AG04450 (cell line): ENCODE data around the gene TMEM132A. TPM values are rescaled to one million over a fixed set of nuclear protein-coding genes. Genes with fewer than 3 reads are reported as not detected.

Experiments used
- CTCF ChIA-PET: fragments of 300-600, 350-600 bp; formaldehyde crosslinking; extraction: SDS; loops from one replicate; lab custom pipeline; 2022; ENCODE audit warnings: antibody characterized with exemption, inconsistent platforms; lab: Charles Lee
- POLR2A ChIA-PET: fragments of 350-600 bp; formaldehyde crosslinking; extraction: SDS; loops from one replicate; lab custom pipeline; 2021; ENCODE audit warnings: antibody characterized with exemption, inconsistent platforms; lab: Yijun Ruan, JAX
- DNase-seq: peaks from one replicate; pipeline ENCODE4 v3.0.0-alpha.2; 2011; ENCODE audit warnings: low read depth, low spot score
- H3K27ac ChIP-seq: one replicate; pipeline ENCODE4 v1.5.1; 2012; ENCODE audit warnings: low read depth, low read length, control low read depth
- H3K27me3 ChIP-seq: one replicate; pipeline ENCODE4 v1.6.0; 2012; ENCODE audit warnings: low read length; ENCODE audit not compliant: control insufficient read depth, insufficient read depth
- H3K4me3 ChIP-seq: 2 replicates; pipeline ENCODE4 v1.5.1; 2011; ENCODE audit warnings: mild to moderate bottlenecking, low read depth, low read length, control low read depth
- H3K9me3 ChIP-seq: 2 replicates; pipeline ENCODE4 v1.5.1; 2012; ENCODE audit warnings: low read length; ENCODE audit not compliant: control insufficient read depth, insufficient read depth
- CTCF ChIP-seq: IDR thresholded peaks from 2 replicates; pipeline ENCODE4 v1.5.1; 2011; ENCODE audit warnings: low read depth, low read length, control low read depth, inconsistent platforms
- polyA plus RNA-seq: library from polyadenylated mRNA; depleted of rRNA; stranded (reverse); fragments of >200 nt; gene quantifications from 2 replicates; pipeline ENCODE4 v1.2.3, GENCODE V29; 2011

The TMEM132A gene
- polyA plus RNA-seq, 1 experiment: 25.9 TPM

GRCh38 chr11:60899046-60899936 lies 25.0 kb upstream of the TMEM132A start:
- peak; percentile 24 for DNase-seq
- H3K27ac ChIP-seq: peak overlapping the region; percentile 31
- no peaks in the 10 kb centered on the region for H3K27me3 ChIP-seq
- ChIA-PET POLR2A (interaction anchor here (1.2 kb wide), 1 partner anchor 68 kb away, joined by 3 read pairs; no protein-coding TSS in a partner anchor), CTCF (interaction anchor here (0.6 to 11.9 kb wide), 40 partner anchors 9 to 1594 kb away, joined by 3 to 317 read pairs (median 4); partner anchors contain the start of genes MS4A10, PTGDR2, TMEM109 and ZP1)
- H3K9me3 ChIP-seq: no peaks in the 10 kb centered on the region
- TF ChIP-seq CTCF: peak; percentile 99
- H3K4me3 ChIP-seq: no peak overlapping the region

GRCh38 chr11:60899977-60900376 lies 24.3 kb upstream of the TMEM132A start:
- Histone ChIP-seq H3K9me3 (no peaks in the 10 kb centered on the region), H3K27me3 (no peaks in the 10 kb centered on the region), H3K27ac (no peak overlapping the region), H3K4me3 (no peak overlapping the region)
- no peak for TF ChIP-seq CTCF
- no peak for DNase-seq
- CTCF ChIA-PET: interaction anchor here (0.6 to 11.9 kb wide), 39 partner anchors 8 to 1593 kb away, joined by 3 to 317 read pairs (median 4); partner anchors contain the start of genes MS4A10, PTGDR2, TMEM109 and ZP1
- POLR2A ChIA-PET: interaction anchor here (1.2 kb wide), 1 partner anchor 69 kb away, joined by 3 read pairs; no protein-coding TSS in a partner anchor

GRCh38 chr11:60900673-60901404 lies 23.4 kb upstream of the TMEM132A start:
- ChIA-PET POLR2A (no interaction called here), CTCF (interaction anchor here (0.6 to 11.9 kb wide), 13 partner anchors 7 to 286 kb away, joined by 3 to 317 read pairs (median 9); partner anchors contain the start of gene TMEM109)
- DNase-seq: no peak

GRCh38 chr11:60902625-60903024 lies 21.6 kb upstream of the TMEM132A start:
- H3K4me3 ChIP-seq: no peak overlapping the region
- CTCF ChIA-PET: interaction anchor here (1.9 to 11.9 kb wide), 3 partner anchors 15 to 127 kb away, joined by 8 to 317 read pairs (median 9); no protein-coding TSS in a partner anchor
- TF ChIP-seq CTCF: no peak

More at GRCh38 chr11:60900673-60901404, 23.4 kb upstream of the TMEM132A start:
- no peak for TF ChIP-seq CTCF
- no peaks in the 10 kb centered on the region for H3K9me3 ChIP-seq
- H3K27ac ChIP-seq: no peak overlapping the region
- H3K4me3 ChIP-seq: no peak overlapping the region
- no peaks in the 10 kb centered on the region for H3K27me3 ChIP-seq

More at GRCh38 chr11:60902625-60903024, 21.6 kb upstream of the TMEM132A start:
- Histone ChIP-seq H3K9me3 (no peaks in the 10 kb centered on the region; the same call in 1 of the 2 replicates), H3K27ac (no peak overlapping the region), H3K27me3 (no peaks in the 10 kb centered on the region)
- POLR2A ChIA-PET: no interaction called here
- no peak for DNase-seq
